GM12801 (cell line): ENCODE measurements around the gene MYH1.

Experiments
- TF ChIP-seq, protein P1 (sequence below): IDR thresholded peaks from one replicate; pipeline ENCODE4 v1.5.1; 2011; ENCODE audit warnings: control low read depth; ENCODE audit not compliant: insufficient read length; ENCODE audit errors: extremely low read depth

The MYH1 gene

DNA sequence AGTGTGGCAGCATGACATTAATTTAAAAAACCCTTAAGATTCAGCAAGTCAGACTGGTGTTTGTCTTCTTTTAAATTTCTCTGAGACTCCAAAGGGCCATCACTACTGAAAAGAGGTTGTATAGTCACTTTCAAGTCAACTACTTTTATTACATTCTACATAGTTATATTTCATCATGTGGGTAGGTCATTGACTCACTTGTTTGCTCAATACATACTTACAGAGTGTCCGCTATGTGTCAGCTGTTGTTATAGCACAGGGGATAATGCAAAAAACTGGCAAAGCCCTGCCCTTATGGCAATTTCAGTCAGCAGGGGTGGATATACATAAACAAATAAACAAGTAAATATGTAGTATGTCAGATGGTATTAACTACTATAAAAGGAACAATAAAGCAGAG, 46.5 kb downstream of the MYH1 start:
- TF ChIP-seq, protein P1, sequence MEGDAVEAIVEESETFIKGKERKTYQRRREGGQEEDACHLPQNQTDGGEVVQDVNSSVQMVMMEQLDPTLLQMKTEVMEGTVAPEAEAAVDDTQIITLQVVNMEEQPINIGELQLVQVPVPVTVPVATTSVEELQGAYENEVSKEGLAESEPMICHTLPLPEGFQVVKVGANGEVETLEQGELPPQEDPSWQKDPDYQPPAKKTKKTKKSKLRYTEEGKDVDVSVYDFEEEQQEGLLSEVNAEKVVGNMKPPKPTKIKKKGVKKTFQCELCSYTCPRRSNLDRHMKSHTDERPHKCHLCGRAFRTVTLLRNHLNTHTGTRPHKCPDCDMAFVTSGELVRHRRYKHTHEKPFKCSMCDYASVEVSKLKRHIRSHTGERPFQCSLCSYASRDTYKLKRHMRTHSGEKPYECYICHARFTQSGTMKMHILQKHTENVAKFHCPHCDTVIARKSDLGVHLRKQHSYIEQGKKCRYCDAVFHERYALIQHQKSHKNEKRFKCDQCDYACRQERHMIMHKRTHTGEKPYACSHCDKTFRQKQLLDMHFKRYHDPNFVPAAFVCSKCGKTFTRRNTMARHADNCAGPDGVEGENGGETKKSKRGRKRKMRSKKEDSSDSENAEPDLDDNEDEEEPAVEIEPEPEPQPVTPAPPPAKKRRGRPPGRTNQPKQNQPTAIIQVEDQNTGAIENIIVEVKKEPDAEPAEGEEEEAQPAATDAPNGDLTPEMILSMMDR, result no peak

DNA sequence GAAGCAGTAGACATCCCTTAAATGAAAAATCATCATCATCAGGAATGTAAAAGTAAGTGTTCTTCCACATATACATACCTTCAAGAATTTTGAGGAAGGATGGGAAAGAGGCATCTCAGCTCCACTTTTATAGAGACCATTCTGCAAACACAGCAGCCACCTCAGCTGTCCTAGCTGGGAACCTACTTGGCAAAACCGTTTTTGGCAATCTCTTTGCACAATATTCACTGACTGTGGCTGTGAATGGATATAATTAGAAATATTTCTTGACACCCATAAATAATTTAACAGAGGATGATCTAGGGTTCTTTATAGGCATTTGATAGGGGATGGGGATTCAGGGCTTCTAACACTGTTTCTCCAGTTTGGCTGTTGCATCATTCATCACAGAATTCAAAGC, 48.9 kb downstream of the MYH1 start, which contains the start of gene MYH4:
Gene MYH4 (minus strand): TSS at position 101 of the 400 bp plus-strand sequence. CDS start 2,814 bp downstream, outside the sequence.
- TF ChIP-seq, protein P1, result no peak

DNA sequence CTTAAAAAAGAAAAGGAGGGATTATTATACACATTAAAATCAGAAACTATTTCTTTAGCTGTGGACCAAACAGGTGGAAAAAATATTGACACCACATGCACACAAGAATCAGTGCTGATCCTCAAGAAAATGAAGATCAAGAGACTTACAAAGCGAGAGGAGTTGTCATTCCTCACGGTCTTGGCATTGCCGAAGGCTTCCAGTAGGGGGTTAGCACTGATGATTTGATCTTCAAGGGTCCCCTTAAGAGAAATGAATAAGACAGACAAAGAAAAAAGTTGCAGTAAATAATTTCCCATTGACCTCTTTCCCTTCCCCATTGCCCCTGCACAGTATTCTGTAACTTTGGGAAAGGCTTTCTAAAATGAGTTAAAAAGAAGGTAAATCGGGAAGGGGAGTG, 54.9 kb downstream of the MYH1 start:
- TF ChIP-seq, protein P1, result no peak

DNA sequence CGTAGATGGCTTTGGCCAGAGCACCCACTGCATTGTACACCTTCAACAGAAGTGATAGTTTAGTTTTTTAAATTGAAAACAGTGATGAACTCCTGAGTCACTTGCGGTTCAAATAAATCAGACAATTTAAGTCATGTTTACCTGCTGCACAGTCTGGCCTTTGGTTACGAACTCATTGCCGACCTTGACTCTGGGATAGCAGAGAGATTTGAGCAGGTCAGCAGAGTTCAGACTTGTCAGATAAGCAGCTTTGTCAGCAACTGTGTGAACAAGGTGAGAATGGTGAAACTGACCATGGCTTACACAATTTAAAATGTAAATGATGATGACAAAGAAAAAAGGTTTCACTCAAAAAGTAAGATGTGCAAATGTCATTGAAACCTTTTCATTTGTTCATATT, 58.3 kb downstream of the MYH1 start:
- TF ChIP-seq, protein P1, result no peak

DNA sequence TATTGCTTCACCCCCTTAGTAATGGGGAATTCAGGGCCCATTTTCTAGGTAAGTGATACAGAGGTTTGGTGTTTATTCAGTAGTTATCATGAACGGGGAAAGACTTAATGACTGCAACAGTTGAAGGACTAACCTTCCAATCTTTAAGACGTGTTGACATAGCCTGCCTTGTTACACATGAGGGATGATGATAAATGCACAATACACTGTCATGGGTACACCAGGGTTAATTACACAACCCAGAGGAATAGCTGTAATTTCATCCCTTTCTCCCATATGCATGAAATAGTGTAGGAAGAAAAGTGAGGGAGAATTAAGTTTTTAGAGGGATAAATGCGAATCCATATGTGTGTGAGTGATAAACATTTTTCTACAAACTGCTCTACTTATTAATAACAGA, 59.6 kb downstream of the MYH1 start:
- TF ChIP-seq, protein P1, result no peak

DNA sequence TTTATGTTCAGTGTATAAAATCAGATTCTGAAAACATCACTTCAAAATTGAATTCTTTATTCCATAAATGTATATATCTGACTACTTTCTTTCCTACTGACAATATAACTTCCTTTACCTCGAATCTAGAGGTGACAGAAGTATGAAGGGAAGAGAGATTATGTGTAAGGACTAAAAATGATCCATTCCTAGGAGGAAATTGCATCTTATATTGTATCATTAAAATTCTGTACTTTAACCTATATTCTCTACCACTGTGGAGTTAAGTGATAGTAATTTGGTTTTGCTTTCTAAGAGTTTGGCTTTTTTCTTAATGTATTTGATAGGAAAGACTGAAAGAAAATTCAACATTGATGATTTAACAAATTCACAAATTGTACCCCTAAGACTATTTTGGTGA, 60.4 kb downstream of the MYH1 start:
- TF ChIP-seq, protein P1, result no peak

DNA sequence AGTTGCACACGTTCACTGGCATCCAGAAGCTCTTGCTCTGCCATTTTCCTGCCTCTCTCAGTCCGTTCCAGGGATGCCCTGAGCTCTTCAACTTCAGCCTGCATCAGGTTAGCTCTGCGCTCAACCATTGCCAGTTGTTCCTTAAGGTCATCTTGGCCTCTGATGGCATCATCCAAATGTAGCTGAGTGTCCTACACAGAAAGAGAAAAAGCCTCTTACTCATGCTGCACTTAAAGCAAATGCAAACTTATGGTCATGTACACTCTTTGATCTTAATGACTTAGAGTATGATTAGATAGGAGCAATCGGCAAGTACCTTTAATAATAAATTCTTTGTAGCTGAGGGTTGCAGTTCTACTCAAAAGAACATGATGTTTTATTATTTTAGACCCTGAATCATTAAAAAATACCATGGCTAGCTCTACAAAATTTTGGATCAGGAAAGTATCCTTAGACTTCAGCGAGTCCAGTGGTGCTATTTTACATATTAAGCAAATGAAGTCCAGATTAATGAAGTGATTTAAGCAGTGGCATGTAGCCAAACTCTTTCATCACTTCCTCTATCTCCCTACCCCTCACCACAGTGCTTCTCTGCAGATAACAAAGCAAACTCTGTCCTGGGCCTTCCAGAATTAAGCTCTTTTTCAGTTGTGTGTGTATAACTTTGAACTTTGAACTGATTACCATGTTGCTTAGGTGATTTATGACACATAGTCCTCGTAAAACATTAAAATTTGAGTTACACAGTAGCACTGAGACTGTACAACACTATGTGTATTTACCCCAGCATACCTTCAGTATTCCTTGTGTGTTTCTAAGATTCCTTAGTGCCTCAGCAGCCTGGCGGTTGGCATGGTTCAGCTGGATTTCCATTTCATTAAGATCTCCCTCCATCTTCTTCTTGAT, 71.1 kb downstream of the MYH1 start:
- TF ChIP-seq, protein P1, result no peak
